ENCODE results near the gene NPR2.

The NPR2 gene

DNA sequence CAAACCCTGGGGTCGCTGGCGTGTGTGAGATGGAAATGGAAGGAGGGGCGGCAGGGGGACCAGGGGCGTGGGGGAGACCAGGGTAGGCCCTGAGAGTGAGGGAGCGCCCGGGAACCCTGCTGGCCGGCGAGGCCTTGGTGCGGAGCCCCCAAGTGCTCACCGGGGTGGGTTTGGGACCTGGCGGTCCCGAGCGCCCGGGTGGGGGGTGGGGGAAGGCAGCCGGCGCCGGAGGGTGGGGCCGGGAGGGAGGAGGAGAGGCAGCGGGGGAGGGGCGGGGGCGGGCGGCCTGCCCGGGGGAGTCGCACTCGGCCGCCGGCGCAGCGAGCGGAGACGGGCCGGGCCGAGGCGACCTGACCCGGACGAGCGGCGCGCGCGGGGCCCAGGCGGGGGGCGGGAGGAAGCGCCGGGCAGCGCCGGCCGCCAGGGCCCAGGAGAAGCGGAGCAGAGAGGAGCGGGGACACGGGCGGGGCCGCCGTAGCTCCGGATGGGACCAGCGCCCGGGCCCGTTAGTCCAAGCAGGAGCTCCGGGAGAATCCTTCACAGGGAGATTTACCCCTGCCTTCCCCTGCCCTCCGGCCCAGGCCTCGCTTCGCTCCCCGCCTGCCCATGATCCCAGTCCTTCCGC, at the start of gene NPR2:
NPR2 (plus strand) TSS at position 295 of the 625 bp plus-strand sequence. CDS start 818 bp downstream, outside the sequence.
- DNase-seq: no peak
- H3K4me3 ChIP-seq (ENCODE audit: low read depth, low read length): peak within 1 kb of the TSS; percentile 66
- H3K9me3 ChIP-seq (ENCODE audit: severe bottlenecking): no peaks in the 10 kb centered on the region
- H3K27ac ChIP-seq: peak within 1 kb of the TSS; percentile 98
- H3K36me3 ChIP-seq: peaks cover 27% of the 10 kb centered on the region
- no peaks in the 10 kb centered on the region for H3K27me3 ChIP-seq (ENCODE audit: insufficient read depth, low read depth, severe bottlenecking)
- TF ChIP-seq, protein P1, sequence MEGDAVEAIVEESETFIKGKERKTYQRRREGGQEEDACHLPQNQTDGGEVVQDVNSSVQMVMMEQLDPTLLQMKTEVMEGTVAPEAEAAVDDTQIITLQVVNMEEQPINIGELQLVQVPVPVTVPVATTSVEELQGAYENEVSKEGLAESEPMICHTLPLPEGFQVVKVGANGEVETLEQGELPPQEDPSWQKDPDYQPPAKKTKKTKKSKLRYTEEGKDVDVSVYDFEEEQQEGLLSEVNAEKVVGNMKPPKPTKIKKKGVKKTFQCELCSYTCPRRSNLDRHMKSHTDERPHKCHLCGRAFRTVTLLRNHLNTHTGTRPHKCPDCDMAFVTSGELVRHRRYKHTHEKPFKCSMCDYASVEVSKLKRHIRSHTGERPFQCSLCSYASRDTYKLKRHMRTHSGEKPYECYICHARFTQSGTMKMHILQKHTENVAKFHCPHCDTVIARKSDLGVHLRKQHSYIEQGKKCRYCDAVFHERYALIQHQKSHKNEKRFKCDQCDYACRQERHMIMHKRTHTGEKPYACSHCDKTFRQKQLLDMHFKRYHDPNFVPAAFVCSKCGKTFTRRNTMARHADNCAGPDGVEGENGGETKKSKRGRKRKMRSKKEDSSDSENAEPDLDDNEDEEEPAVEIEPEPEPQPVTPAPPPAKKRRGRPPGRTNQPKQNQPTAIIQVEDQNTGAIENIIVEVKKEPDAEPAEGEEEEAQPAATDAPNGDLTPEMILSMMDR (IDR thresholded peaks at IDR 0.05; ENCODE audit: low read depth, low read length): no peak

DNA sequence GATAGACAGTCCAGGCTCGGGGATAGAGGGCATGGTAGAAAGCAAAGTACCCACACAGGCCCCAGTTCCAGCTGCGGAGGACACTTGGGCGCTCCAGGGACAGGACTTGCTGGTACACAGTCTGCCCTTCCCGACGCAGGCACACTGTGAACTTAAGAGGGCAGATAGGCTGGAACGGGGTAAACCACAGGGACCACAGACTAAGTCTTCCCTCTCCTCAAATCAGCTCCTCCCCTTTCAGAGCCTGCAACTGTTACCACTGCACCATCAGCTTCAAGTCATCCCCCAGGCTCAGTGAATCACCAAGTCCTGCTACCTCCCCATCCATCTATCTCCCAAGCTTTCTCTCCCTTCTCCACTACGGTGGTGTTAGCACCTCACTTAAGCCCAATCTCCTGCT, 49.7 kb upstream of the NPR2 start:
- no peaks in the 10 kb centered on the region for H3K9me3 ChIP-seq (ENCODE audit: severe bottlenecking)
- no peak for DNase-seq
- H3K36me3 ChIP-seq: peaks cover 89% of the 10 kb centered on the region
- TF ChIP-seq, protein P1 (IDR thresholded peaks at IDR 0.05; ENCODE audit: low read depth, low read length): no peak
- no peak overlapping the region for H3K27ac ChIP-seq
- no peaks in the 10 kb centered on the region for H3K27me3 ChIP-seq (ENCODE audit: insufficient read depth, low read depth, severe bottlenecking)
- H3K4me3 ChIP-seq (ENCODE audit: low read depth, low read length): no peak overlapping the region

DNA sequence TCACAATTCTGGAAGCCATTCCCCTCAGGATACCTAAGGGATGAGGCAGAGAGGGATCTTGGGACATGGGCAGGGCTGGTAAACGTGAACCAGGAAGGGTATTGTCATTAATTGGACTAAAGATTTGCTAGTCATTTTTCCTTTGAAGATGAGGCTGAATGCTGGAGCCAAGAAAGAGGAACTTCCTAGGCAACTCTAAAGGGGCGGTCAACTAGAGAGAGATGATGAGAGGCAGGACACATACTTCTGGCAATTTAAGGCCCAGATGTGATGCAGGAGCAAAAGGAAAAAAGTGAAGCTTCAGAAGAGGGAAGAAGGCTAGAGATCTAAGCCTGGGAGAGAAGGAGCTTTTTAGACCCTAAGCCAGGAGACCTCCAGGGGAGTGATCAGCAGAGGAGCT, 47.9 kb upstream of the NPR2 start:
- no peaks in the 10 kb centered on the region for H3K27me3 ChIP-seq (ENCODE audit: insufficient read depth, low read depth, severe bottlenecking)
- H3K9me3 ChIP-seq (ENCODE audit: severe bottlenecking): no peaks in the 10 kb centered on the region
- TF ChIP-seq, protein P1 (IDR thresholded peaks at IDR 0.05; ENCODE audit: low read depth, low read length): no peak
- no peak for DNase-seq
- peaks cover 73% of the 10 kb centered on the region for H3K36me3 ChIP-seq
- no peak overlapping the region for H3K27ac ChIP-seq
- H3K4me3 ChIP-seq (ENCODE audit: low read depth, low read length): no peak overlapping the region

DNA sequence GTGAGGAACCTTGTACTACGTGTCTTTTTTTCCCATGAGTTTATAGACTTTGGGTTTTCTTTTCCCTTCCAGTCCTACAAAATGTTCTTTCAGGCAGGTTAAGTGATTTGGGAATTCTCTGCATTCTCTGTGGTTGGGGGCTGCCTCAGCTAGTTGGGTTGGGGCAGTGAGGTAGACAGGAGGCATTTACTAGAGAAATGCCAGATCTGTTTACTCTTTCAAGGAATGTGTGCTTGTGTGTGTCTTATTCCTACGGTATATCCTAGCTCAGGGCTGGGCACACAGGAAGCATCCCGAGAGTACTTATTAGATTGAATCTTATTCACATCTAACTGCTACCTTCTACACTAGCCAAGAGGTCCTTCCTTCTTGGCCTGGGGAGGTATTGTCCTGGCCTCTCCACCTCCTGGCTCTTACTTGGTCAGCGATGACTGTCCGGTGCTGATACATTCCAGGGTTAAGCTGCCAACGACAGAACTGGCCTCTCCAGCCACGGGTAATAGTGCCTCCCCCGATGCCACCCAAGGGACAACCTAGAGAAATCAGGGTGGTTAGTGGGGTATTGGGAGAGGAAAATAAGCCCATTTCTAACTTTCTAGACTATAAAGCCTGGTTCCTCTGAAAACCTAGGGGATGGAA, 47.4 kb upstream of the NPR2 start:
- no peaks in the 10 kb centered on the region for H3K27me3 ChIP-seq (ENCODE audit: insufficient read depth, low read depth, severe bottlenecking)

DNA sequence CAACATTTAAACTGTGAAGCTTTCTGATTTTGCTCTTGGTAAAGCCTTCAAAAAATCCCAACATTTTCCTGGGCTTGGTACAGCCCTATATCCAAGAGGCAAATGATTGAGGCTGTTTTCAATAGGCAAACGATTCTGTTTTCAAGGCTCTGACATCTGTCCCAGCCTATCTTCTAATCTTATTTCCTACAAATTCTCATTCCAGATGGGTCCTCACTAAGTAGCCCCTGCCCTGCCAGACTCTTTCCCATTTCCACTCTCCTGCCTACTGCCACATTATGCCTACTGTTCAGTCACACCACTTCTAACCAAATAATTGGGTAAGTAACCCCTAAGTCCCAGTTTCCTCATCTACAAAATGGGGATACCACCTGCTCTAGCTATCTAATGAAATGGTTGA, 45.8 kb upstream of the NPR2 start:
- H3K27ac ChIP-seq: no peak overlapping the region
- H3K9me3 ChIP-seq (ENCODE audit: severe bottlenecking): no peaks in the 10 kb centered on the region
- peaks cover 52% of the 10 kb centered on the region for H3K36me3 ChIP-seq
- TF ChIP-seq, protein P1 (IDR thresholded peaks at IDR 0.05; ENCODE audit: low read depth, low read length): no peak
- H3K27me3 ChIP-seq (ENCODE audit: insufficient read depth, low read depth, severe bottlenecking): no peaks in the 10 kb centered on the region
- no peak for DNase-seq
- H3K4me3 ChIP-seq (ENCODE audit: low read depth, low read length): no peak overlapping the region

More for the DNA sequence above, 47.4 kb upstream of the NPR2 start:
- no peak for DNase-seq
- no peak overlapping the region for H3K27ac ChIP-seq
- no peaks in the 10 kb centered on the region for H3K9me3 ChIP-seq (ENCODE audit: severe bottlenecking)
- no peak overlapping the region for H3K4me3 ChIP-seq (ENCODE audit: low read depth, low read length)
- H3K36me3 ChIP-seq: peaks cover 68% of the 10 kb centered on the region
- TF ChIP-seq, protein P1 (IDR thresholded peaks at IDR 0.05; ENCODE audit: low read depth, low read length): no peak

Measured in WERI-Rb-1 (cell line).